ENCODE results near the gene TTLL4.

TTLL4 gene

GRCh38 chr2:218746960-218747359, 36.3 kb downstream of the TTLL4 start:
- TF ChIP-seq POLR2AphosphoS5 (IDR thresholded peaks at IDR 0.05; ENCODE audit: low read depth) (no peak), SPI1 (IDR thresholded peaks at IDR 0.05; ENCODE audit: borderline replicate concordance, low read depth) (no peak)
- Histone ChIP-seq H3K4me3 (replicated peaks; ENCODE audit: insufficient read depth, low read length) (no peak overlapping the region), H3K27ac (replicated peaks) (no peak overlapping the region), H3K27me3 (ENCODE audit: insufficient read depth, poor library complexity, severe bottlenecking) (no peaks in the 10 kb centered on the region)
- DNase-seq (ENCODE audit: low read depth in 1 of 2, low spot score in 1 of 2), result no peak

- no peaks in the 10 kb centered on the region for H3K27me3 ChIP-seq (ENCODE audit: insufficient read depth, poor library complexity, severe bottlenecking)
- no peak overlapping the region for H3K27ac ChIP-seq (replicated peaks)
- no peak overlapping the region for H3K4me3 ChIP-seq (replicated peaks; ENCODE audit: insufficient read depth, low read length)
- no peak for DNase-seq (ENCODE audit: low read depth in 1 of 2, low spot score in 1 of 2)
- TF ChIP-seq GABPA (IDR thresholded peaks at IDR 0.05; ENCODE audit: low read depth) (no peak), REST (IDR thresholded peaks at IDR 0.05; ENCODE audit: insufficient replicate concordance, low read depth) (no peak), SPI1 (IDR thresholded peaks at IDR 0.05; ENCODE audit: borderline replicate concordance, low read depth) (no peak), POLR2AphosphoS5 (IDR thresholded peaks at IDR 0.05; ENCODE audit: low read depth) (no peak), CTCF (IDR thresholded peaks at IDR 0.05; ENCODE audit: insufficient read depth, low read length) (no peak)
Measured at GRCh38 chr2:218748741-218749441, 38.3 kb downstream of the TTLL4 start.

- Histone ChIP-seq H3K27ac (replicated peaks) (no peak overlapping the region), H3K4me3 (replicated peaks; ENCODE audit: insufficient read depth, low read length) (no peak overlapping the region), H3K27me3 (ENCODE audit: insufficient read depth, poor library complexity, severe bottlenecking) (no peaks in the 10 kb centered on the region)
- DNase-seq (ENCODE audit: low read depth in 1 of 2, low spot score in 1 of 2), result no peak
- no peak for TF ChIP-seq CTCF (IDR thresholded peaks at IDR 0.05; ENCODE audit: insufficient read depth, low read length)
- TF ChIP-seq POLR2AphosphoS5 (IDR thresholded peaks at IDR 0.05; ENCODE audit: low read depth), result no peak
- TF ChIP-seq GABPA (IDR thresholded peaks at IDR 0.05; ENCODE audit: low read depth), result no peak
- TF ChIP-seq SPI1 (IDR thresholded peaks at IDR 0.05; ENCODE audit: borderline replicate concordance, low read depth), result no peak
- no peak for TF ChIP-seq REST (IDR thresholded peaks at IDR 0.05; ENCODE audit: insufficient replicate concordance, low read depth)
Measured at GRCh38 chr2:218754201-218754600, 43.6 kb downstream of the TTLL4 start.

GRCh38 chr2:218754781-218755180, 44.1 kb downstream of the TTLL4 start:
- TF ChIP-seq CTCF (IDR thresholded peaks at IDR 0.05; ENCODE audit: insufficient read depth, low read length), result no peak
- no peak for TF ChIP-seq GABPA (IDR thresholded peaks at IDR 0.05; ENCODE audit: low read depth)
- Histone ChIP-seq H3K27ac (replicated peaks) (no peak overlapping the region), H3K27me3 (ENCODE audit: insufficient read depth, poor library complexity, severe bottlenecking) (no peaks in the 10 kb centered on the region), H3K4me3 (replicated peaks; ENCODE audit: insufficient read depth, low read length) (no peak overlapping the region)
- no peak for DNase-seq (ENCODE audit: low read depth in 1 of 2, low spot score in 1 of 2)
